AG09309 (cell line): ENCODE results near the gene SULT1C4.
A peak's percentile ranks its signal among the peaks of the same experiment; 100 is the strongest.

ENCODE experiments used
- DNase-seq: peaks from one replicate; pipeline ENCODE4 v3.0.0-alpha.2; 2010; ENCODE audit warnings: low read depth
- H3K4me3 ChIP-seq: 2 replicates; pipeline ENCODE4 v1.5.1; 2011; ENCODE audit warnings: mild to moderate bottlenecking, low read depth, low read length, moderate library complexity; ENCODE audit not compliant: control insufficient read depth
- TF ChIP-seq, protein P1 (sequence below): IDR thresholded peaks from 2 replicates; pipeline ENCODE4 v1.5.1; 2011; ENCODE audit warnings: mild to moderate bottlenecking, low read depth, low read length, inconsistent platforms; ENCODE audit not compliant: insufficient read depth, control insufficient read depth; ENCODE audit errors: missing control alignments

SULT1C4 gene

DNA sequence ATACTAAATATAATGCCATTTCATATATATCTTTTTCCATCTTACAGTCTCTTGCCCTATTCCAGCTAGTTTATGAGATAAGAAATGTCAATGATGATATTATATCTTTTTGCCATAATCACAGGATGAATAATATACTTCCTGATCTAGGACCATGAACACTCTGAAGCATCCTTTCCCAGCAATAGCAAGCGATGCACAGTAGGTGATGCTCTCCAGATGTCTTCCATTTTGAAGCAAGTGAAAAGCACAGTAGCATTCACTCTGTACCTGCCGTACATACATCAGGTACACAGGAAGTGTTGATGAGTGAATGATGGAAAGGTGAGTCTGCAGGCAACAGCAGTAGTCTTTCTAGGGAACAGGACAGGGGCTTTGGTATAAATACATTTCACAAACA lies 8.6 kb upstream of the SULT1C4 start:
- no peak for DNase-seq
- TF ChIP-seq, protein P1, sequence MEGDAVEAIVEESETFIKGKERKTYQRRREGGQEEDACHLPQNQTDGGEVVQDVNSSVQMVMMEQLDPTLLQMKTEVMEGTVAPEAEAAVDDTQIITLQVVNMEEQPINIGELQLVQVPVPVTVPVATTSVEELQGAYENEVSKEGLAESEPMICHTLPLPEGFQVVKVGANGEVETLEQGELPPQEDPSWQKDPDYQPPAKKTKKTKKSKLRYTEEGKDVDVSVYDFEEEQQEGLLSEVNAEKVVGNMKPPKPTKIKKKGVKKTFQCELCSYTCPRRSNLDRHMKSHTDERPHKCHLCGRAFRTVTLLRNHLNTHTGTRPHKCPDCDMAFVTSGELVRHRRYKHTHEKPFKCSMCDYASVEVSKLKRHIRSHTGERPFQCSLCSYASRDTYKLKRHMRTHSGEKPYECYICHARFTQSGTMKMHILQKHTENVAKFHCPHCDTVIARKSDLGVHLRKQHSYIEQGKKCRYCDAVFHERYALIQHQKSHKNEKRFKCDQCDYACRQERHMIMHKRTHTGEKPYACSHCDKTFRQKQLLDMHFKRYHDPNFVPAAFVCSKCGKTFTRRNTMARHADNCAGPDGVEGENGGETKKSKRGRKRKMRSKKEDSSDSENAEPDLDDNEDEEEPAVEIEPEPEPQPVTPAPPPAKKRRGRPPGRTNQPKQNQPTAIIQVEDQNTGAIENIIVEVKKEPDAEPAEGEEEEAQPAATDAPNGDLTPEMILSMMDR: no peak
- no peak overlapping the region for H3K4me3 ChIP-seq

DNA sequence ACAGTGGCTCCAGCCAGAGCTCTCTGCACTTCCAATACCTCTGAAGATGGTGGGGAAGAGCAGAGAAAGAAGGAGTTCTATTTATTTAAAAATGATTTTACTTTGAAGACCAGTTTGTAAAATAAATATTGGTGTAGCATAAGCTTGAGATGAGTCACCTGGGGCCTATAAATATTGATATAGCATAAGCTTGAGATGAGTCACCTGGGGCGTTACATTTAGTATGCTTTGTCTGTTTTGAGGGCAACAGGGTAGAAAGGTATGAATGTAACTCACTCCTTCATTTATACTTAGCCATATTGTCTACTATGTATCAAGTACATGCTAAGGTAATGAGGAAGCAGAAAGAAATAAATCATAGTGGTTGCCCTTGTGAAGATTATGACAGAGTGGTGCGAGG lies 7.7 kb upstream of the SULT1C4 start:
- TF ChIP-seq, protein P1: no peak
- no peak overlapping the region for H3K4me3 ChIP-seq
- no peak for DNase-seq

- TF ChIP-seq, protein P1: no peak
- H3K4me3 ChIP-seq: no peak overlapping the region
- no peak for DNase-seq
Measured at GRCh38 chr2:108376774-108377173, 980 bp upstream of the SULT1C4 start.

DNA sequence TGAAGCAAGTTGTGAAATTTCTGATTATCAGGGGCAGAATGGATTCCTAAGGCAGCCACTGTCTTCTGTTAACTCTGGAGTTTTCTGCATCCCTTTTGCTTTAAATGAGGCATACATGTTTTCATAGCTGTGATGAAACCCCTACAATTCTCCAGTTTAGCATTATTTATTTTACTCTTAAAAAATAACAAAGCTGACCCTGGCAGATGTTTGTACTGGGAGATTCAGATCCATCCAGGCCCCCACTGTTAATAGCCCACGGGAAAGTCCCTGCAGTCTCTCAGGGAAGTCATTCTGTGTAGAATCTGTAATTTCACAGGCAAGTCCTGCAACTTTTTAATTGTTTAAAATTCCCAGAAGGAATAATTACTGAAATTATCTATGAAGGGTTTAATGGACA lies 353 bp upstream of the SULT1C4 start:
- no peak for DNase-seq
- TF ChIP-seq, protein P1: no peak
- no peak overlapping the region for H3K4me3 ChIP-seq

GRCh38 chr2:108378851-108379250 lies 1.1 kb downstream of the SULT1C4 start:
- TF ChIP-seq, protein P1: no peak
- no peak for DNase-seq
- H3K4me3 ChIP-seq: no peak overlapping the region

GRCh38 chr2:108382196-108382595 lies 4.4 kb downstream of the SULT1C4 start:
- H3K4me3 ChIP-seq: no peak overlapping the region
- TF ChIP-seq, protein P1: no peak
- DNase-seq: no peak

GRCh38 chr2:108383146-108383830 lies 5.5 kb downstream of the SULT1C4 start:
- DNase-seq: no peak
- H3K4me3 ChIP-seq: no peak overlapping the region
- TF ChIP-seq, protein P1: peak; percentile 14
